ENCODE results near the gene THOC6.

- TF ChIP-seq, protein P1, sequence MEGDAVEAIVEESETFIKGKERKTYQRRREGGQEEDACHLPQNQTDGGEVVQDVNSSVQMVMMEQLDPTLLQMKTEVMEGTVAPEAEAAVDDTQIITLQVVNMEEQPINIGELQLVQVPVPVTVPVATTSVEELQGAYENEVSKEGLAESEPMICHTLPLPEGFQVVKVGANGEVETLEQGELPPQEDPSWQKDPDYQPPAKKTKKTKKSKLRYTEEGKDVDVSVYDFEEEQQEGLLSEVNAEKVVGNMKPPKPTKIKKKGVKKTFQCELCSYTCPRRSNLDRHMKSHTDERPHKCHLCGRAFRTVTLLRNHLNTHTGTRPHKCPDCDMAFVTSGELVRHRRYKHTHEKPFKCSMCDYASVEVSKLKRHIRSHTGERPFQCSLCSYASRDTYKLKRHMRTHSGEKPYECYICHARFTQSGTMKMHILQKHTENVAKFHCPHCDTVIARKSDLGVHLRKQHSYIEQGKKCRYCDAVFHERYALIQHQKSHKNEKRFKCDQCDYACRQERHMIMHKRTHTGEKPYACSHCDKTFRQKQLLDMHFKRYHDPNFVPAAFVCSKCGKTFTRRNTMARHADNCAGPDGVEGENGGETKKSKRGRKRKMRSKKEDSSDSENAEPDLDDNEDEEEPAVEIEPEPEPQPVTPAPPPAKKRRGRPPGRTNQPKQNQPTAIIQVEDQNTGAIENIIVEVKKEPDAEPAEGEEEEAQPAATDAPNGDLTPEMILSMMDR (IDR thresholded peaks at IDR 0.05): no peak
- TF ChIP-seq POLR2A (IDR thresholded peaks at IDR 0.05): no peak
Observed at GRCh38 chr16:3065069-3065741, 41.4 kb downstream of the THOC6 start, which contains the start of gene IL32.
